K562 (cell line): ENCODE measurements around the gene SDSL. TPM values are rescaled to one million over a fixed set of nuclear protein-coding genes. Genes with fewer than 3 reads are reported as not detected.

Experiments
- BACH1 ChIP-seq: fragments of 200-800 bp; sonication (Bioruptor generic); IDR thresholded peaks from 2 replicates; pipeline ENCODE4 v1.6.1; 2016; ENCODE audit warnings: missing genetic modification characterization, missing compliant biosample characterization
- E4F1 ChIP-seq: fragments of 250-450 bp; sonication (Bioruptor Pico); IDR thresholded peaks from 2 replicates; pipeline ENCODE4 v1.5.0; 2021; ENCODE audit warnings: mild to moderate bottlenecking, borderline replicate concordance
- EZH2 ChIP-seq: IDR thresholded peaks from 2 replicates; pipeline ENCODE4 v1.6.1; 2012; ENCODE audit warnings: low read depth, mild to moderate bottlenecking, inconsistent platforms, low read length, borderline replicate concordance
- HNRNPLL ChIP-seq: fragments of 200-400 bp; formaldehyde crosslinking; IDR thresholded peaks from 2 replicates; pipeline ENCODE4 v1.6.1; 2017; ENCODE audit warnings: low read length, low read depth, mild to moderate bottlenecking; ENCODE audit not compliant: poor library complexity, severe bottlenecking
- HSF4 ChIP-seq: fragments of 250-450 bp; sonication (Bioruptor Pico); IDR thresholded peaks from 2 replicates; pipeline ENCODE4 v2.1.2; 2022; ENCODE audit warnings: mild to moderate bottlenecking, moderate library complexity, borderline replicate concordance
- MAX ChIP-seq: sonication (generic); formaldehyde crosslinking; IDR thresholded peaks from 2 replicates; pipeline ENCODE4 v1.9.0; 2022; ENCODE audit warnings: mild to moderate bottlenecking, missing genetic modification reagents
- NRF1 ChIP-seq, 2 experiments: fragments of 450-650 bp; IDR thresholded peaks in 1 of 2; conservative IDR thresholded peaks in 1 of 2; 2 replicates each; pipeline ENCODE4 v1.6.1; 2014; ENCODE audit warnings: mild to moderate bottlenecking in 2 of 2
- PHB2 ChIP-seq: fragments of 450-650 bp; IDR thresholded peaks from 2 replicates; pipeline ENCODE4 v1.6.1; 2017; ENCODE audit warnings: low read depth
- SAP30 ChIP-seq: fragments of 200-600 bp; sonication (generic); IDR thresholded peaks from 2 replicates; pipeline ENCODE4 v1.6.1; 2012; ENCODE audit warnings: borderline replicate concordance, low read depth, mild to moderate bottlenecking, moderate library complexity, low read length, control low read depth, inconsistent platforms; ENCODE audit not compliant: insufficient read depth, poor library complexity, severe bottlenecking
- SP2 ChIP-seq: IDR thresholded peaks from 2 replicates; pipeline ENCODE4 v1.6.1; 2011; ENCODE audit warnings: mild to moderate bottlenecking, low read depth, low read length, moderate library complexity; ENCODE audit not compliant: poor library complexity, severe bottlenecking; ENCODE audit errors: extremely low read depth
- ZFP30 ChIP-seq: fragments of 250-450 bp; sonication (Bioruptor Pico); IDR thresholded peaks from 2 replicates; pipeline ENCODE4 v1.8.0; 2022; ENCODE audit warnings: moderate library complexity, mild to moderate bottlenecking, inconsistent platforms, borderline replicate concordance
- ZNF444 ChIP-seq: fragments of 250-450 bp; sonication (Bioruptor Pico); IDR thresholded peaks from 2 replicates; pipeline ENCODE4 v1.4.0; 2020; ENCODE audit warnings: mild to moderate bottlenecking, moderate library complexity
- ZNF511 ChIP-seq: sonication (generic); formaldehyde crosslinking; IDR thresholded peaks from 2 replicates; pipeline ENCODE4 v1.8.0; 2022; ENCODE audit warnings: mild to moderate bottlenecking, missing genetic modification reagents
- ZNF780A ChIP-seq: fragments of 250-450 bp; sonication (Bioruptor Pico); IDR thresholded peaks from 2 replicates; pipeline ENCODE4 v1.5.0; 2021; ENCODE audit warnings: mild to moderate bottlenecking
- polyA plus RNA-seq, 8 experiments: library from polyadenylated mRNA; depleted of rRNA in 4 of 8; stranded (reverse) in 5 of 8; unstranded in 3 of 8; fragments of >200 nt; fragmentation: Nextera tagmentation in 2 of 8; fragmentation: Illumina TruSeq in 1 of 8; extraction: Ambion mirVana in 2 of 8; extraction: Trizol in 1 of 8; gene quantifications; 2 replicates each; pipeline versions ENCODE4 v1.2.1 to v1.2.3, GENCODE V29; 2011 to 2014; ENCODE audit warnings: inconsistent platforms in 1 of 8, missing spikeins in 1 of 8
- total RNA-seq, 7 experiments: library from RNA; depleted of rRNA in 6 of 7; stranded (reverse); fragments of >200 nt in 6 of 7; fragmentation: Illumina TruSeq in 2 of 7; extraction: Trizol in 2 of 7; gene quantifications; 2 replicates each; pipeline versions ENCODE4 v1.2.1 to v1.2.3, GENCODE V29; 2011 to 2021; ENCODE audit warnings: low replicate concordance in 1 of 7
- TF ChIP-seq, protein P1 (sequence below): fragments of 450-650 bp; conservative IDR thresholded peaks from 2 replicates; pipeline ENCODE4 v1.6.1; 2016; ENCODE audit warnings: missing genetic modification characterization, low read depth, mild to moderate bottlenecking, control low read depth, missing compliant biosample characterization
- TF ChIP-seq, protein P2 (sequence below): fragments of 250-450 bp; sonication (Bioruptor Pico); IDR thresholded peaks from 2 replicates; pipeline ENCODE4 v1.4.0; 2020

Gene SDSL
- total and polyA plus RNA-seq, 9 of the 15 experiments (the other 6 are each of a cell fraction or from before 2014, with no cell fraction given), result 0.31 to 11.0 (median 7.4) TPM

DNA sequence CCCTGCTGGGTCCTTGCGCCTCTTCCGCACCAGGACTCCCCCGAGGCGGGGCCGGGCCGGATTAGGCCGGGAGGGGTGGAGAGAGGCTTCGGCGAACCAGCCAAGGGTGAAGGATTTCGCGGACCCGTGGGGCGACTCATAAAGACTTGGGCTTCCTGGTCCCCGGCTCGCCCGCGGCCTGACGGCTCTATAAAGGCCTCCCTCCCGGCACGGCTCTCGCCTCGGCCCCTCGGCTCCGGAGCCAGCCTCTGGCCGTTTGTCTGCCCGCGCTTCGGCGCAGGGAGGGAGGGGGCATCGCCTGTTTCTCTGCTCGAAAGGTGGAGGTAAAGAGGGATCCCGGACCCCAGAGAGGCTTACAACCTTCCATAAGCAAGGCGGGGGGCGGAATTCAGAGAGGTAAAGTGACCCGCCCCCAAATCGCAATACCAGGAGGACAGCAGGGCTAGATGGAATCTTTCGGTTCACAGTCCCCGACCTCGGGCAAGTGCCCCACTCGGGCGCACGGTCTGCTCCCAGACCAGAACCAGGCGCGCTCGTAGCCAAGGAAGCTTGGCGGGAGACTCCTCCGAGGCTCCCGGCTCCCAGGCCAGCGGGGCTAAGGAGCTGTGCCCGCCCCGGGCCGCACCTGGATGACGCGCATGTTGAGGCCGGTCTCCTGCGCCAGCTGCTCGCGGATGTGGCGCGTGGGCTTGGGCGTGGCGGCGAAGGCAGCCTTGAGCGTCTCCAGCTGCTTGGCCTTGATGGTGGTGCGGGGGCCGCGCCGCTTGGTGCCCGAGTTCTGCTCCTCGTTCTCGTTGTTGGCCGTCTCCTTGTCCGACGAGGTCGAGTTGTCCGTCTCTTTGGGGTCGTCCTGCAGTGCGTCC is 45.6 kb downstream of the SDSL start (continued):
- TF ChIP-seq, protein P1, sequence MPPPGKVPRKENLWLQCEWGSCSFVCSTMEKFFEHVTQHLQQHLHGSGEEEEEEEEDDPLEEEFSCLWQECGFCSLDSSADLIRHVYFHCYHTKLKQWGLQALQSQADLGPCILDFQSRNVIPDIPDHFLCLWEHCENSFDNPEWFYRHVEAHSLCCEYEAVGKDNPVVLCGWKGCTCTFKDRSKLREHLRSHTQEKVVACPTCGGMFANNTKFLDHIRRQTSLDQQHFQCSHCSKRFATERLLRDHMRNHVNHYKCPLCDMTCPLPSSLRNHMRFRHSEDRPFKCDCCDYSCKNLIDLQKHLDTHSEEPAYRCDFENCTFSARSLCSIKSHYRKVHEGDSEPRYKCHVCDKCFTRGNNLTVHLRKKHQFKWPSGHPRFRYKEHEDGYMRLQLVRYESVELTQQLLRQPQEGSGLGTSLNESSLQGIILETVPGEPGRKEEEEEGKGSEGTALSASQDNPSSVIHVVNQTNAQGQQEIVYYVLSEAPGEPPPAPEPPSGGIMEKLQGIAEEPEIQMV, result peak; percentile 75
- TF ChIP-seq ZNF780A (CRISPR knock-in tag), result no peak
- TF ChIP-seq BACH1 (tag), result no peak
- no peak for TF ChIP-seq ZNF511 (CRISPR knock-in tag)
- TF ChIP-seq ZFP30, result no peak
- peak; percentile 25 for TF ChIP-seq SAP30
- peak; percentile 70 for TF ChIP-seq HNRNPLL
- TF ChIP-seq HSF4 (CRISPR knock-in tag), result no peak
- TF ChIP-seq SP2, result no peak
- peak in 1 of 2 experiments; percentile 48; a peak in 2 of 4 replicates for TF ChIP-seq NRF1 (conservative IDR thresholded peaks at IDR 0.05 in 1 of 2, IDR thresholded peaks at IDR 0.05 in 1 of 2)
- no peak for TF ChIP-seq E4F1 (CRISPR knock-in tag)
- TF ChIP-seq ZNF444 (CRISPR knock-in tag), result no peak
- TF ChIP-seq, protein P2, sequence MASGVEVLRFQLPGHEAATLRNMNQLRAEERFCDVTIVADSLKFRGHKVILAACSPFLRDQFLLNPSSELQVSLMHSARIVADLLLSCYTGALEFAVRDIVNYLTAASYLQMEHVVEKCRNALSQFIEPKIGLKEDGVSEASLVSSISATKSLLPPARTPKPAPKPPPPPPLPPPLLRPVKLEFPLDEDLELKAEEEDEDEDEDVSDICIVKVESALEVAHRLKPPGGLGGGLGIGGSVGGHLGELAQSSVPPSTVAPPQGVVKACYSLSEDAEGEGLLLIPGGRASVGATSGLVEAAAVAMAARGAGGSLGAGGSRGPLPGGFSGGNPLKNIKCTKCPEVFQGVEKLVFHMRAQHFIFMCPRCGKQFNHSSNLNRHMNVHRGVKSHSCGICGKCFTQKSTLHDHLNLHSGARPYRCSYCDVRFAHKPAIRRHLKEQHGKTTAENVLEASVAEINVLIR (CRISPR knock-in tag), result no peak
- no peak for TF ChIP-seq PHB2
- peak; percentile 63; the same call in 1 of the 2 replicates for TF ChIP-seq MAX
- peak; percentile 82 for TF ChIP-seq EZH2
